Neural cell (in vitro differentiated cells): ENCODE measurements around the gene ERBB4. TPM values are rescaled to one million over a fixed set of nuclear protein-coding genes. Genes with fewer than 3 reads are reported as not detected.

Experiments
- H2AFZ ChIP-seq: fragments of 200-600, 300-800 bp; sonication (generic), shearing (Covaris generic); 2 replicates; pipeline ENCODE4 v1.6.0; 2014; ENCODE audit warnings: low read depth, mild to moderate bottlenecking, antibody characterized with exemption, low read length, moderate library complexity
- H3F3A ChIP-seq: fragments of 200-600 bp; shearing (Covaris generic); 2 replicates; pipeline ENCODE4 v1.6.1; 2016; ENCODE audit warnings: mild to moderate bottlenecking, moderate library complexity, mixed read lengths, antibody characterized with exemption, low read length; ENCODE audit not compliant: insufficient read depth, poor library complexity, severe bottlenecking
- H3K27ac ChIP-seq: fragments of 200-600, 300-800 bp; sonication (generic), shearing (Covaris generic); 2 replicates; pipeline ENCODE4 v1.5.1; 2014; ENCODE audit warnings: mild to moderate bottlenecking, low read length, moderate library complexity
- H3K27me3 ChIP-seq: fragments of 300-800, 200-600 bp; sonication (generic), shearing (Covaris generic); 2 replicates; pipeline ENCODE4 v1.6.0; 2014; ENCODE audit warnings: mild to moderate bottlenecking, low read depth, low read length, moderate library complexity; ENCODE audit not compliant: insufficient read depth
- H3K36me3 ChIP-seq: fragments of 300-800, 200-600 bp; sonication (generic), shearing (Covaris generic); 2 replicates; pipeline ENCODE4 v1.5.1; 2014; ENCODE audit warnings: mild to moderate bottlenecking, antibody characterized with exemption, low read length, moderate library complexity; ENCODE audit not compliant: insufficient read depth
- H3K4me2 ChIP-seq: fragments of 300-800, 200-600 bp; sonication (generic), shearing (Covaris generic); 2 replicates; pipeline ENCODE4 v1.6.0; 2014; ENCODE audit warnings: mild to moderate bottlenecking, low read length
- H3K4me3 ChIP-seq: fragments of 300-800, 200-600 bp; sonication (generic), shearing (Covaris generic); 2 replicates; pipeline ENCODE4 v1.5.1; 2014; ENCODE audit warnings: mild to moderate bottlenecking, low read length, moderate library complexity
- H3K79me2 ChIP-seq: fragments of 200-600 bp; shearing (Covaris generic); replicated peaks from 2 replicates; pipeline ENCODE4 v1.6.0; 2014; ENCODE audit warnings: mild to moderate bottlenecking, low read length, moderate library complexity; ENCODE audit not compliant: insufficient read depth
- H3K9ac ChIP-seq: fragments of 300-800, 200-600 bp; sonication (generic), shearing (Covaris generic); 2 replicates; pipeline ENCODE4 v1.6.1; 2016; ENCODE audit warnings: mild to moderate bottlenecking, low read length, mixed read lengths
- H3K9me2 ChIP-seq: fragments of 200-600 bp; shearing (Covaris generic); 2 replicates; pipeline ENCODE4 v1.6.1; 2016; ENCODE audit warnings: mild to moderate bottlenecking, low read length, mixed read lengths; ENCODE audit not compliant: insufficient read depth
- H3K9me3 ChIP-seq: fragments of 200-600, 300-800 bp; sonication (generic), shearing (Covaris generic); 2 replicates; pipeline ENCODE4 v1.6.1; 2016; ENCODE audit warnings: mild to moderate bottlenecking, mixed run types, low read length, moderate library complexity, mixed read lengths
- H4K20me1 ChIP-seq: fragments of 200-600 bp; shearing (Covaris generic); 2 replicates; pipeline ENCODE4 v1.6.1; 2016; ENCODE audit warnings: mild to moderate bottlenecking, mixed run types; ENCODE audit not compliant: insufficient read depth
- CTCF ChIP-seq: fragments of 450-650 bp; IDR thresholded peaks from 2 replicates; pipeline ENCODE4 v1.5.1; 2014; ENCODE audit warnings: antibody characterized with exemption, mild to moderate bottlenecking, moderate library complexity; ENCODE audit not compliant: poor library complexity, severe bottlenecking
- EP300 ChIP-seq: fragments of 450-650 bp; conservative IDR thresholded peaks from 2 replicates; pipeline ENCODE4 v1.6.1; 2014; ENCODE audit warnings: antibody characterized with exemption, mild to moderate bottlenecking, moderate library complexity; ENCODE audit not compliant: poor library complexity, severe bottlenecking
- EZH2 ChIP-seq: fragments of 200-600, 300-800 bp; shearing (Covaris generic), sonication (generic); IDR thresholded peaks from 2 replicates; pipeline ENCODE4 v1.6.1; 2014; ENCODE audit warnings: antibody characterized with exemption, low read length, borderline replicate concordance, mild to moderate bottlenecking; ENCODE audit not compliant: insufficient read depth, poor library complexity, severe bottlenecking
- MXI1 ChIP-seq: fragments of 450-650 bp; conservative IDR thresholded peaks from 2 replicates; pipeline ENCODE4 v1.6.1; 2014; ENCODE audit warnings: antibody characterized with exemption, mild to moderate bottlenecking; ENCODE audit not compliant: poor library complexity, severe bottlenecking
- POLR2AphosphoS5 ChIP-seq: IDR thresholded peaks from 2 replicates; pipeline ENCODE4 v1.6.1; 2012
- RAD21 ChIP-seq: fragments of 450-650 bp; conservative IDR thresholded peaks from 2 replicates; pipeline ENCODE4 v1.6.1; 2014; ENCODE audit warnings: antibody characterized with exemption, mild to moderate bottlenecking, moderate library complexity
- REST ChIP-seq: IDR thresholded peaks from 2 replicates; pipeline ENCODE4 v1.6.1; 2012; ENCODE audit warnings: borderline replicate concordance
- SMC3 ChIP-seq: fragments of 450-650 bp; conservative IDR thresholded peaks from 2 replicates; pipeline ENCODE4 v1.6.1; 2014; ENCODE audit warnings: antibody characterized with exemption, mild to moderate bottlenecking, moderate library complexity; ENCODE audit not compliant: poor library complexity
- TAF1 ChIP-seq: IDR thresholded peaks from 2 replicates; pipeline ENCODE4 v1.6.1; 2012; ENCODE audit warnings: low read depth
- polyA plus RNA-seq: library from polyadenylated mRNA; depleted of rRNA; stranded (reverse); fragments of >200 nt; gene quantifications from 2 replicates; pipeline ENCODE4 v1.2.3, GENCODE V29; 2014

The ERBB4 gene
- polyA plus RNA-seq, 1 donor from 2014 or later = 0.69 TPM

GRCh38 chr2:211942153-211942552, 596.4 kb downstream of the ERBB4 start:
- Histone ChIP-seq H3F3A (no peaks in the 10 kb centered on the region), H3K9me3 (no peaks in the 10 kb centered on the region), H3K27ac (no peak overlapping the region), H3K27me3 (no peaks in the 10 kb centered on the region), H3K4me3 (no peak overlapping the region), H3K79me2 (no peaks in the 10 kb centered on the region), H3K9ac (no peak overlapping the region), H3K9me2 (no peaks in the 10 kb centered on the region), H2AFZ (no peak overlapping the region), H4K20me1 (no peaks in the 10 kb centered on the region), H3K4me2 (no peak overlapping the region), H3K36me3 (no peaks in the 10 kb centered on the region)
- TF ChIP-seq SMC3 = no peak
- TF ChIP-seq EP300 = no peak
- TF ChIP-seq POLR2AphosphoS5 = no peak
- TF ChIP-seq RAD21 = no peak
- TF ChIP-seq TAF1 = no peak
- no peak for TF ChIP-seq MXI1
- no peak for TF ChIP-seq REST
- no peak for TF ChIP-seq EZH2
- TF ChIP-seq CTCF = no peak

GRCh38 chr2:211941216-211941747, 597.3 kb downstream of the ERBB4 start:
- Histone ChIP-seq H3K27me3 (no peaks in the 10 kb centered on the region), H3K36me3 (no peaks in the 10 kb centered on the region), H3K9me3 (no peaks in the 10 kb centered on the region), H3K4me2 (no peak overlapping the region), H3K4me3 (no peak overlapping the region), H3F3A (no peaks in the 10 kb centered on the region), H3K9ac (no peak overlapping the region), H4K20me1 (no peaks in the 10 kb centered on the region), H3K79me2 (no peaks in the 10 kb centered on the region), H2AFZ (no peak overlapping the region), H3K27ac (no peak overlapping the region), H3K9me2 (no peaks in the 10 kb centered on the region)
- TF ChIP-seq TAF1 = no peak
- no peak for TF ChIP-seq REST
- no peak for TF ChIP-seq EZH2
- no peak for TF ChIP-seq EP300
- TF ChIP-seq RAD21 = no peak
- no peak for TF ChIP-seq SMC3
- TF ChIP-seq CTCF = no peak
- no peak for TF ChIP-seq POLR2AphosphoS5
- no peak for TF ChIP-seq MXI1
